ENCODE measurements around the gene VAV2. TPM values are rescaled to one million over a fixed set of nuclear protein-coding genes. Genes with fewer than 3 reads are reported as not detected.

VAV2 gene
- total RNA-seq, 3 donors from 2014 or later: 5.3 to 9.5 (median 8.8) TPM

DNA sequence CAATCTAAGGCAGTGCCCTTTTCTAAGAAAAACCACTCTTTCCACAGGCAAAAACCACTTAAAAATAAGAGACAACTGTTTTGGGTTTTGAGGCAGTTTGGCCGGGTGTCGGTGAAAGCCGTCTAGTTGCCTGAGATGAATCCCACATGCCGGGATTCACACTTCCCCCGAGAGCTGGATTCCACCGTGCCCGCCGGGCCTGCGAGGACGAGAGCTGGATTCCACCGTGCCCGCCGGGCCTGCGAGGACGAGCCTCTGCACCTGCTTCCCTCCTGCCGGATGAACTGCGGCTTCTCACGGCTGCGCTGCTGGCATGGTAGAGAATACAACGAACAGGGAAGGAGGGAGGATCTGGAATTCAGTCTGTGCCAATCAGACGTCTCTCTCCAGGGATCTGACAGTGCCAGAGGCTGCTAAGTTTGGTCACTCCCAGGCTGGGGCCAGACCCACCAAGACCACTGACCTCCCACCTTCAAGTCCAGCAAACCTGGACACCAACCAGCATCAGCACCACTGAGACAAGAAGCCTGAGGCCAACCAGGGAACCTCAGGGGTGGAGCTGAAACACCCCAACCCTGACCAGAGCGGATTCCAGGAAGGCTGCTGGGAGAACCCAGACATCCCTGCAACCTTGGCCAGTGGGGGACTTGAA, 23.0 kb downstream of the VAV2 start:
- TF ChIP-seq, protein P1, sequence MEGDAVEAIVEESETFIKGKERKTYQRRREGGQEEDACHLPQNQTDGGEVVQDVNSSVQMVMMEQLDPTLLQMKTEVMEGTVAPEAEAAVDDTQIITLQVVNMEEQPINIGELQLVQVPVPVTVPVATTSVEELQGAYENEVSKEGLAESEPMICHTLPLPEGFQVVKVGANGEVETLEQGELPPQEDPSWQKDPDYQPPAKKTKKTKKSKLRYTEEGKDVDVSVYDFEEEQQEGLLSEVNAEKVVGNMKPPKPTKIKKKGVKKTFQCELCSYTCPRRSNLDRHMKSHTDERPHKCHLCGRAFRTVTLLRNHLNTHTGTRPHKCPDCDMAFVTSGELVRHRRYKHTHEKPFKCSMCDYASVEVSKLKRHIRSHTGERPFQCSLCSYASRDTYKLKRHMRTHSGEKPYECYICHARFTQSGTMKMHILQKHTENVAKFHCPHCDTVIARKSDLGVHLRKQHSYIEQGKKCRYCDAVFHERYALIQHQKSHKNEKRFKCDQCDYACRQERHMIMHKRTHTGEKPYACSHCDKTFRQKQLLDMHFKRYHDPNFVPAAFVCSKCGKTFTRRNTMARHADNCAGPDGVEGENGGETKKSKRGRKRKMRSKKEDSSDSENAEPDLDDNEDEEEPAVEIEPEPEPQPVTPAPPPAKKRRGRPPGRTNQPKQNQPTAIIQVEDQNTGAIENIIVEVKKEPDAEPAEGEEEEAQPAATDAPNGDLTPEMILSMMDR (IDR thresholded peaks at IDR 0.05): no peak
- TF ChIP-seq POLR2AphosphoS5 (IDR thresholded peaks at IDR 0.05): no peak
- no peak for TF ChIP-seq POLR2A (IDR thresholded peaks at IDR 0.05)
- H3K4me1 ChIP-seq: no peaks in the 10 kb centered on the region
- no peak for DNase-seq (ENCODE audit: low spot score in 2 of 2)
- no peak overlapping the region for H3K27ac ChIP-seq
- H3K4me3 ChIP-seq: no peak overlapping the region
- intact Hi-C loops (cut with DNase I; ENCODE audit: low total_unique reads): no loop called here
- H3K9me3 ChIP-seq: peaks cover 0 to 6% of the 10 kb centered on the region in 2 donors
- H3K36me3 ChIP-seq: no peaks in the 10 kb centered on the region
- no peaks in the 10 kb centered on the region for H3K27me3 ChIP-seq

DNA sequence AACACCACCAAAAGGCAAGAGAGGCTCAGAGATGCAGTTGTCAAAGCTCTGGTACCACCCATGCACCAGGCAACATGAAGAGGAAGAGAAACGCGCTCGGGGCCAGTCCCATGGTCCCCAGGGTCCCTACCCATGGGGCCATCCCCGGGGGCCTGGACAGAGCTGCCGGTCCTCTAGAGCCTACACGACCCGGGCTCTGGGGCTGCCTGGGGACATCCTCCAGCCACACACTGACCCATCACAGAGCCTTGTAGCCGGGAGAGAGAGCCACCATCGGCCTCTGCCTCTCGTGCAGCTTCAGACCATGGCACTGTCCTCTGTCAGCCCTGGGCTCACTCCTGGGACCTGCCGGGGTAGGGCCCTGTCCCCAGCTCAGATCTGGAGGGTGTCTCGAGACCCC, 23.7 kb downstream of the VAV2 start:
- DNase-seq (ENCODE audit: low spot score in 2 of 2): no peak
- intact Hi-C loops (cut with DNase I; ENCODE audit: low total_unique reads): no loop called here

DNA sequence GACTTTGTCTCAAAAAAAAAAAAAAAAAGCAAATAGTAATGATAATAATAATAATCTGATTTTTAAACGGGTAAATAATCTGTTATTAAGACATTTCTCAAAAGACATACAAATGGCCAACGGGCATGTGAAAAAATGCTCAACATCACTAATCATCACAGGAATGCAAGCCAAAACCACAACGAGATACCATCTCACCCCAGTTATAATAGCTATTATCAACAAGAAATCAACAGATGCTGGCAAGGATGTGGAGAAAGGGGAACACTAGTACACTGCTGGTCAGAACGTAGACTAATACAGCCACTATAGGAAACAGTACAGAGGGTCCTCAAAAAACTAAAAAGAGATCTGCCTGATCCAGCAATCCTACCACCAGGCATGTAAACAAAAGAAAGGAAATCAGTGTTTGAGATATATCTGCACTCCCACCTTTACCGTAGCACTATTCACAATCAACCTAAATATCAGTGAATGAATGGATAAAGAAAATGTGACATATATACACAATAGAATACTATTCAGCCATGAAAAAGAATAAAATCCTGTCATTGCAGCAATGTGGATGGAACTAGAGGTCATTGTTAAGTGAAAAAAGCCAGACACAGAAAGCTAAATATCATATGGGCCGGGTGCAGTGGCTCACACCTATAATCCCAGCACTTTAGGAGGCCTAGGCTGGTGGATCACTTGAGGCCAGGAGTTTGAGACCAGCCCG, 24.9 kb downstream of the VAV2 start:
- no peaks in the 10 kb centered on the region for H3K4me1 ChIP-seq
- no peak overlapping the region for H3K4me3 ChIP-seq
- no peaks in the 10 kb centered on the region for H3K27me3 ChIP-seq
- H3K27ac ChIP-seq: no peak overlapping the region
- intact Hi-C loops (cut with DNase I; ENCODE audit: low total_unique reads): no loop called here
- H3K36me3 ChIP-seq: no peaks in the 10 kb centered on the region
- H3K9me3 ChIP-seq: peaks cover 0 to 8% of the 10 kb centered on the region in 2 donors
- TF ChIP-seq POLR2AphosphoS5 (IDR thresholded peaks at IDR 0.05) (no peak), POLR2A (IDR thresholded peaks at IDR 0.05) (no peak)
- TF ChIP-seq, protein P1 (IDR thresholded peaks at IDR 0.05): no peak
- no peak for DNase-seq (ENCODE audit: low spot score in 2 of 2)

More for the DNA sequence above, 23.7 kb downstream of the VAV2 start:
- TF ChIP-seq POLR2AphosphoS5 (IDR thresholded peaks at IDR 0.05) (no peak), POLR2A (IDR thresholded peaks at IDR 0.05) (no peak)
- TF ChIP-seq, protein P1 (IDR thresholded peaks at IDR 0.05): no peak
- no peaks in the 10 kb centered on the region for H3K27me3 ChIP-seq
- no peaks in the 10 kb centered on the region for H3K4me1 ChIP-seq
- H3K27ac ChIP-seq: no peak overlapping the region
- peaks cover 0 to 8% of the 10 kb centered on the region in 2 donors for H3K9me3 ChIP-seq
- no peak overlapping the region for H3K4me3 ChIP-seq
- H3K36me3 ChIP-seq: no peaks in the 10 kb centered on the region

DNA sequence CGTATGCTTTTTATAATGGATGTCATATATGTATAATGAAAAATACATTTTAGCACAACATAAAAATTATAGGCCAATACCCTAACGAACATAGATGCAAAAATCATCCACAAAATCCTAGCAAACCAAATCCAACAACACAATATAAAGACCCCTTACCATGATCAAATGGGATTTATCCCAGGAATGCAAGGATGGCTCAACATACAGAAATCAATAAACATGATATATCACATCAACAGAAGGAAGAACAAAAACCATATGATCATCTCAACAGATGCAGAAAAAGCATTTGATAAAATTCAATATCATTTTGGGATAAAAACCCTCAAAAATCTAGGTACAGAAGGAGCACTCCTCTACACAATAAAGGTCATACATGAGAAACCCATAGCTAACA, 27.7 kb downstream of the VAV2 start:
- intact Hi-C loops (cut with DNase I; ENCODE audit: low total_unique reads): no loop called here
- TF ChIP-seq, protein P1 (IDR thresholded peaks at IDR 0.05): no peak
- TF ChIP-seq POLR2AphosphoS5 (IDR thresholded peaks at IDR 0.05) (no peak), POLR2A (IDR thresholded peaks at IDR 0.05) (no peak)
- no peaks in the 10 kb centered on the region for H3K27me3 ChIP-seq

DNA sequence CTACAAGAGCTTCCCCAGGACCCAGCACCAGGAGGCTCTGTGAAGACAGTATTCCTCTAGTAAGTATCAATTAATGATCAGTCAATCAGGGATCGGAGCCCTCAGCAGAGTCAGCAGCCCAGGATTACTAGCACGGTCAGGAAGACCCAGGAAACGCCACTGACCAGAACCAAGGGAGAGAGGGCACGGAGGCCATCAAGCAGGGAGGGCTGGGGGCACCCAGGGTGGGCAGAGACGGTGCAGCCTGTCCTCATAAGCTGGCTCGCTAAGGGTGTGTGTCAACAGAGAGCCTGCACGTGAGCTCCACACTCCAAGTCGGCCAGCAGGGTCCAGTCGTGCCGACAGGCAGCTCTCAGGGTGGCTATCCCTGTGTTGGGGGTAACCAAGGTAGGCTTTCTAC, 29.0 kb downstream of the VAV2 start:
- no peaks in the 10 kb centered on the region for H3K4me1 ChIP-seq
- H3K27me3 ChIP-seq: no peaks in the 10 kb centered on the region
- no peak overlapping the region for H3K4me3 ChIP-seq
- TF ChIP-seq, protein P1 (IDR thresholded peaks at IDR 0.05): no peak
- TF ChIP-seq POLR2AphosphoS5 (IDR thresholded peaks at IDR 0.05): no peak
- no peak for TF ChIP-seq POLR2A (IDR thresholded peaks at IDR 0.05)
- no peak overlapping the region for H3K27ac ChIP-seq
- no peak for DNase-seq (ENCODE audit: low spot score in 2 of 2)
- H3K36me3 ChIP-seq: no peaks in the 10 kb centered on the region
- peaks cover 0 to 8% of the 10 kb centered on the region in 2 donors for H3K9me3 ChIP-seq
- intact Hi-C loops (cut with DNase I; ENCODE audit: low total_unique reads): no loop called here

More for the DNA sequence above, 27.7 kb downstream of the VAV2 start:
- H3K4me1 ChIP-seq: no peaks in the 10 kb centered on the region
- no peaks in the 10 kb centered on the region for H3K36me3 ChIP-seq
- peaks cover 0 to 8% of the 10 kb centered on the region in 2 donors for H3K9me3 ChIP-seq
- H3K27ac ChIP-seq: no peak overlapping the region
- no peak for DNase-seq (ENCODE audit: low spot score in 2 of 2)
- no peak overlapping the region for H3K4me3 ChIP-seq

All from breast epithelium (tissue), 4 donors.